IMR-90 (cell line): Measurements from ENCODE around the gene ABCC10. TPM values are rescaled to one million over a fixed set of nuclear protein-coding genes. Genes with fewer than 3 reads are reported as not detected.
"Not testable (repeated sequence)": the region's sequence is repeated elsewhere in the genome, so short reads cannot be mapped to it uniquely, and the experiment has no call there.

ENCODE experiments used
- ATAC-seq: fragments of 200-7000 bp; cut with Tn5 transposase; 2 replicates; pipeline ENCODE4 v1.9.1; 2020; ENCODE audit warnings: low read depth, mild to moderate bottlenecking, moderate library complexity
- BruUV-seq: library from RNA; stranded (reverse); fragments of 400-500 nt; replicated peaks from 2 replicates; lab custom pipeline; 2021; lab: Mats Ljungman, UMichigan
- CTCF ChIA-PET: fragments of 300-600 bp; formaldehyde crosslinking; extraction: SDS; loops from one replicate; lab custom pipeline; 2021; ENCODE audit warnings: antibody characterized with exemption; lab: Yijun Ruan, JAX
- POLR2A ChIA-PET: fragments of 300-600 bp; sonication (Branson Sonifier 250); formaldehyde crosslinking; loops from one replicate; lab custom pipeline; 2022; ENCODE audit warnings: antibody characterized with exemption; ENCODE audit not compliant: unreplicated experiment; lab: Charles Lee
- DNase-seq: peaks from one replicate; pipeline ENCODE4 v3.0.0; 2013
- H2AFZ ChIP-seq: replicated peaks from 2 replicates; pipeline ENCODE3; 2013; ENCODE audit warnings: low read length, mild to moderate bottlenecking; ENCODE audit not compliant: poor library complexity
- H2AK5ac ChIP-seq: 2 replicates; pipeline ENCODE4 v1.6.1; 2013; ENCODE audit warnings: low read depth, low read length, inconsistent platforms
- H2AK9ac ChIP-seq: replicated peaks from 2 replicates; pipeline ENCODE3; 2013; ENCODE audit warnings: mild to moderate bottlenecking, low read depth, low read length, moderate library complexity; ENCODE audit not compliant: poor library complexity
- H2BK120ac ChIP-seq: 2 replicates; pipeline ENCODE4 v1.6.1; 2013; ENCODE audit warnings: low read depth, low read length, inconsistent platforms
- H2BK15ac ChIP-seq: 3 replicates; pipeline ENCODE4 v1.6.1; 2013; ENCODE audit warnings: low read depth, low read length, inconsistent platforms
- H2BK20ac ChIP-seq: 2 replicates; pipeline ENCODE4 v1.6.1; 2013; ENCODE audit warnings: low read depth, mild to moderate bottlenecking, inconsistent platforms, low read length, moderate library complexity
- H2BK5ac ChIP-seq: 2 replicates; pipeline ENCODE4 v1.6.1; 2013; ENCODE audit warnings: mild to moderate bottlenecking, low read depth, low read length, inconsistent platforms; ENCODE audit not compliant: poor library complexity, severe bottlenecking
- H3K14ac ChIP-seq: replicated peaks from 2 replicates; pipeline ENCODE4 v1.6.1; 2013; ENCODE audit warnings: low read depth, low read length, inconsistent platforms
- H3K18ac ChIP-seq: 2 replicates; pipeline ENCODE4 v1.6.1; 2013; ENCODE audit warnings: low read depth, low read length, control low read depth
- H3K23ac ChIP-seq: 2 replicates; pipeline ENCODE4 v1.6.1; 2013; ENCODE audit warnings: low read depth, low read length, inconsistent platforms
- H3K27ac ChIP-seq: 2 replicates; pipeline ENCODE4 v1.5.1; 2013; ENCODE audit warnings: mild to moderate bottlenecking, control low read depth, low read length; ENCODE audit not compliant: insufficient read depth
- H3K27me3 ChIP-seq: 2 replicates; pipeline ENCODE4 v1.6.1; 2013; ENCODE audit warnings: low read length; ENCODE audit not compliant: control insufficient read depth, insufficient read depth
- H3K36me3 ChIP-seq: 2 replicates; pipeline ENCODE4 v1.6.1; 2013; ENCODE audit warnings: low read length, mixed read lengths; ENCODE audit not compliant: control insufficient read depth, insufficient read depth
- H3K4ac ChIP-seq: 2 replicates; pipeline ENCODE4 v1.6.1; 2013; ENCODE audit warnings: low read depth, low read length, inconsistent platforms
- H3K4me1 ChIP-seq: 2 replicates; pipeline ENCODE4 v1.6.1; 2013; ENCODE audit warnings: low read length, mixed read lengths; ENCODE audit not compliant: control insufficient read depth, insufficient read depth
- H3K4me2 ChIP-seq: 2 replicates; pipeline ENCODE4 v1.6.1; 2013; ENCODE audit warnings: low read depth, mild to moderate bottlenecking, control low read depth, low read length, moderate library complexity
- H3K4me3 ChIP-seq: 2 replicates; pipeline ENCODE4 v1.5.1; 2013; ENCODE audit warnings: low read depth, mild to moderate bottlenecking, control low read depth, low read length, moderate library complexity; ENCODE audit not compliant: insufficient read depth
- H3K56ac ChIP-seq: 2 replicates; pipeline ENCODE4 v1.6.1; 2013; ENCODE audit warnings: low read length, inconsistent platforms; ENCODE audit not compliant: insufficient read depth; ENCODE audit errors: extremely low read depth
- H3K79me1 ChIP-seq, 2 experiments: 2 replicates each; pipeline ENCODE4 v1.6.1; 2013; ENCODE audit warnings: low read length in 2 of 2, inconsistent platforms in 1 of 2, low read depth in 1 of 2
- H3K9ac ChIP-seq: 2 replicates; pipeline ENCODE4 v1.6.1; 2013; ENCODE audit warnings: low read depth, low read length, control low read depth
- H3K9me1 ChIP-seq: 2 replicates; pipeline ENCODE4 v1.6.1; 2013; ENCODE audit warnings: low read length, inconsistent platforms; ENCODE audit not compliant: insufficient read depth
- H3K9me3 ChIP-seq: 2 replicates; pipeline ENCODE4 v1.6.1; 2013; ENCODE audit warnings: low read length; ENCODE audit not compliant: control insufficient read depth, insufficient read depth
- H4K20me1 ChIP-seq: 2 replicates; pipeline ENCODE4 v1.6.1; 2013; ENCODE audit warnings: low read length, inconsistent platforms; ENCODE audit not compliant: insufficient read depth
- H4K5ac ChIP-seq: 2 replicates; pipeline ENCODE4 v1.6.1; 2013; ENCODE audit warnings: mild to moderate bottlenecking, low read depth, low read length, control low read depth
- H4K8ac ChIP-seq, 2 experiments: 2 replicates each; pipeline ENCODE4 v1.6.1; 2013; ENCODE audit warnings: low read depth in 2 of 2, low read length in 2 of 2, control low read depth in 1 of 2, inconsistent platforms in 1 of 2
- H4K91ac ChIP-seq: 2 replicates; pipeline ENCODE4 v1.6.1; 2013; ENCODE audit warnings: low read depth, low read length, inconsistent platforms; ENCODE audit not compliant: insufficient read depth
- WGBS, 2 experiments: methylation state at CpG; one replicate each; pipeline versions ENCODE4 v1.1.5 to v1.1.7; 2013; ENCODE audit warnings: missing lambda C conversion rate in 2 of 2; ENCODE audit not compliant: insufficient read length in 1 of 2; ENCODE audit errors: extremely low coverage in 2 of 2; 5-methylcytosine and 5-hydroxymethylcytosine counted together
- dilution Hi-C: fragments of 300-500 bp; cut with HindIII; formaldehyde crosslinking; loops from one replicate; pipeline ENCODE4 v1.14.3; 2018; ENCODE audit warnings: low sequenced_read_pairs; ENCODE audit not compliant: unreplicated experiment
- in situ Hi-C: fragments of 300-500 bp; cut with MboI; formaldehyde crosslinking; loops from 3 replicates; pipeline ENCODE4 v1.14.3; 2019; ENCODE audit warnings: low sequenced_read_pairs, inconsistent platforms, mixed read lengths
- intact Hi-C: fragments of 100-400 bp; cut with micrococcal nuclease; formaldehyde crosslinking; loops from 2 replicates; pipeline ENCODE4 v1.10.0; 2022
- polyA plus RNA-seq, 3 experiments: library from polyadenylated mRNA; depleted of rRNA; stranded (reverse); fragments of >200 nt; gene quantifications; 2 replicates each; pipeline ENCODE4 v1.2.3, GENCODE V29; 2012; ENCODE audit warnings: low replicate concordance in 1 of 3
- total RNA-seq: library from RNA; depleted of rRNA; stranded (reverse); fragments of >200 nt; gene quantifications from 2 replicates; pipeline ENCODE4 v1.2.3, GENCODE V29; 2012

Gene ABCC10
- total and polyA plus RNA-seq, 2 of the 4 experiments (the other 2 are of a cell fraction) = 7.0 to 26.3 TPM

DNA sequence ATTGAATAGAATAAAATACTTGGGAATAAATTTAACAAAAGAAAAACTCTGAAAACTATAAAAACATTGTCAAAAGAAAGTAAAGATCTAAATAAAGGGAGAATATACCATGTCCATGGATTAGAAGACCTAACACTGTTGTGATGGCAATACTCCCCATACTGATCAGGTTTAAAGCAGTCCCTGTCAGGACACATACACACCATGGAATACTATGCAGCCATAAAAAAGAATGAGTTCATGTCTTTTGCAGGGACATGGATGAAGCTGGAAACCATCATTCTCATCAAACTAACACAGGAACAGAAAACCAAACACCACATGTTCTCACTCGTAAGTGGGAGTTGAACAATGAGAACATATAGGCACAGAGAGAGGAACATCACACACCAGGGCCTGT, 16.6 kb upstream of the ABCC10 start:
- H3K27ac ChIP-seq, H3K36me3 ChIP-seq, H4K5ac ChIP-seq, H2BK20ac ChIP-seq, H3K9me1 ChIP-seq, H3K56ac ChIP-seq, H3K79me1 ChIP-seq, H2BK5ac ChIP-seq, H4K8ac ChIP-seq, H3K4ac ChIP-seq, BruUV-seq, ATAC-seq, H3K9ac ChIP-seq, H3K4me2 ChIP-seq, H4K91ac ChIP-seq, intact Hi-C loops, DNase-seq, H3K23ac ChIP-seq, H2BK120ac ChIP-seq, H2BK15ac ChIP-seq, dilution Hi-C loops, H2AK5ac ChIP-seq, H2AFZ ChIP-seq, H3K4me1 ChIP-seq, in situ Hi-C loops, H3K14ac ChIP-seq, POLR2A ChIA-PET, H2AK9ac ChIP-seq, CTCF ChIA-PET, H3K9me3 ChIP-seq, H3K18ac ChIP-seq, H4K20me1 ChIP-seq, H3K4me3 ChIP-seq: not testable (repeated sequence)
- WGBS, 2 experiments = no CpG with 5 or more reads among the region's 1 CpG
- peaks cover 22% of the 10 kb centered on the region for H3K27me3 ChIP-seq
